Measurements from ENCODE around the gene CARD11.

The CARD11 gene

GRCh38 chr7:2954433-2954853 lies 89.2 kb downstream of the CARD11 start:
- FAIRE-seq (no peak), DNase-seq (ENCODE audit: insufficient read length, low spot score) (no peak)
- TF ChIP-seq CTCF (IDR thresholded peaks at IDR 0.05; ENCODE audit: insufficient read depth, missing control alignments), result no peak

- no peak for TF ChIP-seq CTCF (IDR thresholded peaks at IDR 0.05; ENCODE audit: insufficient read depth, missing control alignments)
- FAIRE-seq, result no peak
- no peak for DNase-seq (ENCODE audit: insufficient read length, low spot score)
These were observed 89.9 kb downstream of the CARD11 start for GRCh38 chr7:2953588-2954407.

- FAIRE-seq (no peak), DNase-seq (ENCODE audit: insufficient read length, low spot score) (no peak)
- no peak for TF ChIP-seq CTCF (IDR thresholded peaks at IDR 0.05; ENCODE audit: insufficient read depth, missing control alignments)
These were observed 90.6 kb downstream of the CARD11 start for GRCh38 chr7:2953099-2953498.

GRCh38 chr7:2952316-2952715 lies 91.4 kb downstream of the CARD11 start:
- TF ChIP-seq CTCF (IDR thresholded peaks at IDR 0.05; ENCODE audit: insufficient read depth, missing control alignments), result no peak
- no peak for DNase-seq (ENCODE audit: insufficient read length, low spot score)

GRCh38 chr7:2950578-2950977 lies 93.1 kb downstream of the CARD11 start:
- no peak for TF ChIP-seq CTCF (IDR thresholded peaks at IDR 0.05; ENCODE audit: insufficient read depth, missing control alignments)
- no peak for FAIRE-seq
- no peak for DNase-seq (ENCODE audit: insufficient read length, low spot score)

More at GRCh38 chr7:2952316-2952715, 91.4 kb downstream of the CARD11 start:
- FAIRE-seq, result no peak

GRCh38 chr7:2948749-2949148 lies 94.9 kb downstream of the CARD11 start:
- FAIRE-seq, result no peak
- TF ChIP-seq CTCF (IDR thresholded peaks at IDR 0.05; ENCODE audit: insufficient read depth, missing control alignments), result no peak

GRCh38 chr7:2947058-2947780 lies 96.4 kb downstream of the CARD11 start:
- FAIRE-seq (no peak), DNase-seq (ENCODE audit: insufficient read length, low spot score) (no peak)
- TF ChIP-seq CTCF (IDR thresholded peaks at IDR 0.05; ENCODE audit: insufficient read depth, missing control alignments), result no peak

More at GRCh38 chr7:2948749-2949148, 94.9 kb downstream of the CARD11 start:
- no peak for DNase-seq (ENCODE audit: insufficient read length, low spot score)
